VCaP (cell line): ENCODE measurements around the gene ZBTB34.

Experiments
- H3K27ac ChIP-seq: fragments of 450-650 bp; 2 replicates; pipeline ENCODE4 v1.5.1; 2017
- CTCF ChIP-seq: fragments of 450-650 bp; conservative IDR thresholded peaks from 2 replicates; pipeline ENCODE4 v1.5.1; 2017; ENCODE audit warnings: mild to moderate bottlenecking, moderate library complexity

The ZBTB34 gene

GRCh38 chr9:126847051-126847450, 13.4 kb upstream of the ZBTB34 start:
- H3K27ac ChIP-seq = no peak overlapping the region
- no peak for TF ChIP-seq CTCF

GRCh38 chr9:126849591-126850225, 10.7 kb upstream of the ZBTB34 start:
- H3K27ac ChIP-seq = no peak overlapping the region
- TF ChIP-seq CTCF = no peak

GRCh38 chr9:126851286-126851880, 9.1 kb upstream of the ZBTB34 start:
- no peak for TF ChIP-seq CTCF
- H3K27ac ChIP-seq = no peak overlapping the region

- no peak for TF ChIP-seq CTCF
- no peak overlapping the region for H3K27ac ChIP-seq
These were observed 8.3 kb upstream of the ZBTB34 start for GRCh38 chr9:126852086-126852688.

- no peak for TF ChIP-seq CTCF
- H3K27ac ChIP-seq = no peak overlapping the region
These were observed 6.8 kb upstream of the ZBTB34 start for GRCh38 chr9:126853667-126854066.

GRCh38 chr9:126854734-126855133, 5.7 kb upstream of the ZBTB34 start:
- no peak overlapping the region for H3K27ac ChIP-seq
- TF ChIP-seq CTCF = no peak

- no peak overlapping the region; the same call in 1 of the 2 replicates for H3K27ac ChIP-seq
- TF ChIP-seq CTCF = no peak
These were observed 4.0 kb upstream of the ZBTB34 start for GRCh38 chr9:126856326-126856877.
